Measurements from ENCODE around the gene NEDD8. TPM values are rescaled to one million over a fixed set of nuclear protein-coding genes. Genes with fewer than 3 reads are reported as not detected.
A peak's percentile ranks its signal among the peaks of the same experiment; 100 is the strongest.

NEDD8 gene
- total RNA-seq, 1 donor: 136 TPM

DNA sequence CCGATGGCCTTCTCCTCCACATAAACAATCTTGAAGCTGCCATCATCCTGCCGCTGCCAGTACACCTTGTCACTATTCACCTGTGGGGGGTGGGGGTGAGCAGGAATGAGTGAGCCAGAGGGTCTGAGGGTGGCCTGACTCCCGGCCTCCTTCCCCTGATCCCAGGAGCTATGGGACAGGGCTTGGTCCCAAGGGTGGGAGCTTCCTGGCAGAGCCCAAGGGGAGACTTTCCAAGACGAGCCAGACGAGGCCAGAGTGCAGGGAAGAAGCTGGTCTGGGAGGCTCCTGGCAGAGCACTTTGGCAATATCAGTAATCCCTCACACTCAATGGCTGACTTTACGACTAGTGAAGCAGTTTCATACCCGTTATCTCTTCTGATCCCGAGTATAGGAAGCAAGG lies 23.3 kb upstream of the NEDD8 start:
- H3K4me3 ChIP-seq (ENCODE audit: low read depth, low read length): no peak overlapping the region
- no peak for TF ChIP-seq CTCF (IDR thresholded peaks at IDR 0.05; ENCODE audit: insufficient read depth, low read length)
- DNase-seq (ENCODE audit: low read depth): no peak

DNA sequence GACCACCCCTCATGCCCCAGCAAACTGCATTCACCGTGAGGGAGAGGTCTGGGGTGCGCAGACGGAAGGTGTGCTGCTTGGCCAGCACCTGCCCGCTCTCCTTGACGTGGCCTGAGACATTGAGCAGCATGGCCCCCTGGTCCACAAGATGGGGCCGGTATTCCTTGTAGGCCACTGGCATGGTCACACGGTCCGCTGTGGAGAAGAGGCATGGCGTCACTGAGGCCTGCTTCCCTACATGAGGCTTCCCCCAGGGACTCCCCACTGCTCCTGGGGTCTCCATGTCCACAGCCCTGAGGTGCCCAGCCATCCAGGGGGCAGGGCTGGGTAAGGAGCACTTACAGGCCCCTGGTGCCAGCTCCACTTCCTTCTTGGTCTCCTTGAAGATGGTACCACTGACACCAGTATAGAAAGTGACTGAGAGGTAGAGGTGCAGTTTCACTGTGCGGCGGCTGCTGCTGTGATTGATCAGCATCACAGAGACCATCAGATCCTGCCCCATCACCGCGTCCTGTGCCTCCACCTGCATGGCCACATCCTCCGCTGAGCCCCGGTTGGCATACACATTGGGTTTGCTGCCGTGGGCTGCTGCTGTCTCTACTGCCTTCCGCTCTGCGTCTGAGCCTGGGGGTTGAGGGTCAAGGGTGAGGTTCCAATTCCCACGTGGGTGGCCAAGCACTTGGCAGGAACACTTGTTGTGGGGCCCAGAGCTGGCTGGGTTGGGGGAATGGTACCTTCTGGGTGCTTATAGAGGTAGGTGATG lies 22.6 kb upstream of the NEDD8 start:
- DNase-seq (ENCODE audit: low read depth): no peak
- no peak overlapping the region for H3K4me3 ChIP-seq (ENCODE audit: low read depth, low read length)
- no peak for TF ChIP-seq CTCF (IDR thresholded peaks at IDR 0.05; ENCODE audit: insufficient read depth, low read length)

DNA sequence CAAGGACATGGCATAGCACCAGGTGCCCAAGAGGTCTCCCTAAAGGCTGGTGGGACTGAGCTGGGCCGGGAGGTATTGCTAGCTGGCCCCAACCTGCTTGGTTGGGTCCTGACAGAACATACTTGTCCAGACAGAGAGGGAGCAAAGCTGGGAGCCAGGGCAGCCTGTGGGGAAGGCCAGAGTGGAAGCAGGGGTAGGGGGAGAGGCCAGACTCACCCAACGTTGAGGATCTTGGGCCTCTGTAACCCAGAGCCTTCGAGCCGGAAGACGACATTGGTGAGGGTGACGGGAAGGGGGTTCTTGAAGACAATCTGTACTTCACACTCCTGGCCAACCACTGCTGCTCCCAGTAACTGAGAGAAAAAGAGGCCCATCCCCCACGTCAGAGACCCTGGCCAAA lies 21.8 kb upstream of the NEDD8 start:
- no peak for TF ChIP-seq CTCF (IDR thresholded peaks at IDR 0.05; ENCODE audit: insufficient read depth, low read length)
- no peak overlapping the region for H3K4me3 ChIP-seq (ENCODE audit: low read depth, low read length)
- no peak for DNase-seq (ENCODE audit: low read depth)

- no peak for TF ChIP-seq CTCF (IDR thresholded peaks at IDR 0.05; ENCODE audit: insufficient read depth, low read length)
- no peak for DNase-seq (ENCODE audit: low read depth)
- no peak overlapping the region for H3K4me3 ChIP-seq (ENCODE audit: low read depth, low read length)
These were observed 20.3 kb upstream of the NEDD8 start for GRCh38 chr14:24252289-24253124.

DNA sequence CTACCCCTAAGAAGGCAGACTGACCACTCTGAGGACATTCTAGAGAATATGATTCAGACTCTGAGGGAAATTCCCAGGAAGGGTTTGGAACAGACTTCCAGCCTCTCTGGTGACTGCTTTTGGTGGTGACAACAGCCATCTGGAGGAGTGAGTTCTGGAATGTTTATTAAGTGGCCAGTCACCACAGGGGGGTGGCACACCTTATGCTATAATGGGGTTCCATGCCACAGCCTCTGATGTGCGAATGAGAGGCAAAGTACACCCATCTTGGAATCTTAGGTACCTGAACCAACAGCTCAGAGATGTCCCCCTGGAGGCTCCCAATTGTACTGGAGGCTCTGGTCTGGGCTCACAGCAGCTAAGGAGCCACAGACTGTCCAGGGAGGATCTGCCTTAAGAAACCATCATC lies 19.7 kb upstream of the NEDD8 start:
- peak; percentile 26 for TF ChIP-seq CTCF (IDR thresholded peaks at IDR 0.05; ENCODE audit: insufficient read depth, low read length)
- no peak overlapping the region for H3K4me3 ChIP-seq (ENCODE audit: low read depth, low read length)
- no peak for DNase-seq (ENCODE audit: low read depth)

DNA sequence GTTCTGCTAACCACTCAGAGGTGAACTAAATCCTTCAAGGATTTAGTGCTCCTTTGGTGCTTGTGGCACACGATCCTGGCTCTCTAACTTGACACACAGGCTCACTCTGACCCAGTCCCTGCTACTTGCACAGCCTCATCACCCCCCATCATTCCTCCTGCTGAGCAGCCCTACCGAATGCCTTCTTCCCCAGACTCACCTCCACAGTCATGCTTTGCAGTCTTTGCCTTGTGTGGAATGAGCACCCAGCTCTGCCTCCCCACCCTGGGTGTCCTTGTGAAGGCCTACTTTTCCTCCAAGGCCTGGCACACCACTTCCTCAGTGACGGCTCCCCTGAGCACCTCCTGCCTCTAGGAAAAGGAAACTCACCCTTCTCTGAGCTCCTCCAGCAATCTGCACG lies 18.2 kb upstream of the NEDD8 start:
- TF ChIP-seq CTCF (IDR thresholded peaks at IDR 0.05; ENCODE audit: insufficient read depth, low read length): no peak
- DNase-seq (ENCODE audit: low read depth): no peak
- no peak overlapping the region for H3K4me3 ChIP-seq (ENCODE audit: low read depth, low read length)
